ENCODE measurements around the gene MRPL51.

Gene MRPL51

GRCh38 chr12:6444704-6445688, 48.1 kb downstream of the MRPL51 start, which contains the start of gene CD27:
Gene CD27 (plus strand): TSS chr12:6444955. CDS start chr12:6445096, 141 bp downstream.
- ChIA-PET CTCF (interaction anchor here (0.5 kb wide), 1 partner anchor 278 kb away, joined by 6 read pairs; no protein-coding TSS in a partner anchor), POLR2A (ENCODE audit: low non-redundant PET) (no interaction called here)
- TF ChIP-seq CTCF (conservative IDR thresholded peaks at IDR 0.05; ENCODE audit: low read depth): no peak
- no peak for DNase-seq (ENCODE audit: low spot score)
- H3K27ac ChIP-seq: no peak within 1 kb of the TSS

GRCh38 chr12:6444031-6444430, 49.0 kb downstream of the MRPL51 start:
- no peak overlapping the region for H3K27ac ChIP-seq
- CTCF ChIA-PET: no interaction called here
- POLR2A ChIA-PET (ENCODE audit: low non-redundant PET): no interaction called here

GRCh38 chr12:6443361-6443983, 49.6 kb downstream of the MRPL51 start:
- no peak for DNase-seq (ENCODE audit: low spot score)
- ChIA-PET CTCF (no interaction called here), POLR2A (ENCODE audit: low non-redundant PET) (no interaction called here)
- TF ChIP-seq CTCF (conservative IDR thresholded peaks at IDR 0.05; ENCODE audit: low read depth): no peak
- H3K27ac ChIP-seq: no peak overlapping the region

More at GRCh38 chr12:6444031-6444430, 49.0 kb downstream of the MRPL51 start:
- TF ChIP-seq CTCF (conservative IDR thresholded peaks at IDR 0.05; ENCODE audit: low read depth): no peak
- DNase-seq (ENCODE audit: low spot score): no peak

- no peak overlapping the region for H3K27ac ChIP-seq
- POLR2A ChIA-PET (ENCODE audit: low non-redundant PET): no interaction called here
- no peak for TF ChIP-seq CTCF (conservative IDR thresholded peaks at IDR 0.05; ENCODE audit: low read depth)
- CTCF ChIA-PET: no interaction called here
- no peak for DNase-seq (ENCODE audit: low spot score)
Observed at GRCh38 chr12:6442836-6443235, 50.2 kb downstream of the MRPL51 start.

All from RWPE1 (cell line).